ENCODE measurements around the gene LGALS3BP.
A peak's percentile ranks its signal among the peaks of the same experiment; 100 is the strongest.

The LGALS3BP gene

DNA sequence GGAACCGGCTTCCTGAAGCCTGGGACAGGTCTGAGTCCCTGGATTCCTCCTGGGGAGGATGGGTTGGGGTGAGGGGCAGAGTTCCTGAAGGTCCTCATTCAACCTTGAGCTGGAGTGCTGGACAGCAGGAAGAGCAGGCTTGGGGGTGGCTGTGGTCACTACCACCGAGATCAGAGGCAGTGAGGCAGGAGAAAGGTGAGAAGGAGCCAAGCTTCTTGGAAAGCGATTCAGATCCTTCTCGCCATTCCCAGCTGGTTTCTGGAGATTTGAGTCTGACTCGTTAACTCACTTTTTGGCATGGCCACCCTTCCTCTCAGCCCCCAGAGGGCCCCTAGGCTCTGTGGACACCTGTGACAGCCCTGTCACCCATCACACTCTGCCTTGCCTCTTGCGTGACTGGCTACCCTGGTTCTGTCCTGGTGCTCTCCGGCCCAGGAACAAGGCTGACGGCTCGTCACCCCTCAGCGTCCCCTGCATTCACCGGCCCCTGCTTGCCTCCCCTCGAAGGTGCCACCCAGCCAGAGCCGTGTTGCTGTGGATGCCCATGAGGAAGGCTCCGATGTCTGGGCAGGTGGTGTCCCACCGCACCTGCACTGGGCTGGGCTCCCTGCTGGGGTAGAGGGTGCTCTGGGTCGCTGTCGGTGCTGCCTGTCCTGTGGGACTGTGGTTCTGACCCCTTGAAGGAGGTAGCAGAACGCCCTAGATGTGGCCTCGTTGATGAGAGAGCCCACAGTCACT, 44.9 kb downstream of the LGALS3BP start:
- DNase-seq, result no peak

- DNase-seq, result peak; percentile 78
Observed at GRCh38 chr17:78933959-78934568, 45.7 kb downstream of the LGALS3BP start.

GRCh38 chr17:78933025-78933958, 46.4 kb downstream of the LGALS3BP start:
- DNase-seq, result no peak

DNA sequence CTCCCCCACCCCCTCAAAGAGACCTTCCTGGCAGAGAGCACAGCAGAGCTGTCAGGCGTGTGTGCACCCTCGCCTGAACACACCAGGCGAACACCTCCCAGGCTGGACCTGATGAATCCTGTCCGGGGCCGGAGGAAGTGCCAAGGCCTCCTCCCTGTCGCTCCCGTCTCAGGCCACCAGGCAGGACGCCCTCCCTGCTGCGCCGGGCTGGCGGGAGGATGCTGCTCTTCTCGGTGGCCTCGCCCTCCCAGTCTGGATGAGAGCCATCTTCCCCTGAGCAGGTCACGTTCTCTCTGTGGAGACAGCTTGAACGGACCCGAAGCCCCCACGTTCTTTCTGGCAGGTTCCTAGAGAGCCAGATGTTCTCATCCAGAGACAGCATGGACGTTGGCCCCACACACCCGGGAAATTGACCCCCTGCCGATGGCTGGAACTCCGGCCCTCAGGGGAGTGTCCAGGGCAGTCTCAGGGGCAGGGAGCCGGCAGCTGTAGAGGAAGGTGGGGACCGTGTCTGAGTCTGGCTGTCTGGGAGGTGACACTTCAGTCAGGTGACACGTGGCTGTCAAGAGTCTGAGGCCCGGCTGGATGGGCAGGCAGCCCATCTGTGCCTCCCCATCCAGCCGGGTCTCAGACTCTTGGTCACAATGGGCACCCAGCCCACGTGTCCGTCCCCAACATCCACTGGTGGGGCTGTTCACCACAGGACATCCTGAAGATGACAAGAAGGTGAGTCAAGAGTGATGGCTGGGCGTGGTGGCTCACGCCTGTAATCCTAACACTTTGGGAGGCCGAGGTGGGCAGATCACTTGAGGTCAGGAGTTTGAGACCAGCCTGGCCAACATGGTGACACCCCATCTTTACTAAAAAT, 49.6 kb downstream of the LGALS3BP start:
- DNase-seq, result peak; percentile 5

DNA sequence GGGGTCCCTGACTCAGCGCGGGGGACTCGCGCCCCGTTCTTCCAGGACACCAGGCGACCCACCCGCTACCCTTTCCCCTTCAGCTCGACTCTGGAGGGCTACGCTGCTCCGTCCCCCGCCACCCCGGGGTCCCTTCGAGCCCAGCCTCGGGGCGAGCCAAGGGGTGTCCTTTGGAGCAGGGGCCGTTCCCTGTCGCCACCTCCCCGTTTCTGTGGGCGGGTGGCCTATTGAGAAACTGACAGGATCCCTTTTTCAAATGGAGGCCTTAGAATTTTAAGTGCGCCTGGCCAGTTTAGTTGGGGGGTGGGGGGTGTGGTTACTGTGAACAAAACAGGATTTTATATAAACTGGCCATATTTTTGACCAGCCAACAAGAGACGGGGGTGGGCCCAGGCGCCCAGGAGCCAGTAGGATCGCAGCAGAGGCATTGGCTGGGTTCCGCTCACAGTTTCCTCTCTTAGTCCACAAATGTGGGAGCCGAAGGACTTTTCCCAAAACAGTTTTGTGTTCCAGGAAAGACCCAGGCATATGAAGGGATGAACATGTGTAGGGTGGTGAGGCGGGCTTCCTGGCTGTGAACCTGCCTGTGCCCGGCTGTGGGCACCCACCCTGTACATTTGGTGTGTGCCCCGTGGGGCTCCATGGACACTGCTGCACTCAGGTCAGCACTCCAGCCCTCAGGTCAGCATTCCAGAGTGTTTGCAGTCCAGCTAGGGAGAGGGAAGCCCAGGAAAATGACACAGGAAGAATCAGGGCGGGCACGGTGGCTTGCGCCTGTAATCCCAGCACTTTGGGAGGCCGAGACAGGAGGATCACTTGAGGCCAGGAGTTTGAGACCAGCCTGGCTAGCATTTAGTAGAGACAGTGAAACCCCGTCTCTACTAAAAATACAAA, 53.8 kb downstream of the LGALS3BP start:
- DNase-seq, result no peak

DNA sequence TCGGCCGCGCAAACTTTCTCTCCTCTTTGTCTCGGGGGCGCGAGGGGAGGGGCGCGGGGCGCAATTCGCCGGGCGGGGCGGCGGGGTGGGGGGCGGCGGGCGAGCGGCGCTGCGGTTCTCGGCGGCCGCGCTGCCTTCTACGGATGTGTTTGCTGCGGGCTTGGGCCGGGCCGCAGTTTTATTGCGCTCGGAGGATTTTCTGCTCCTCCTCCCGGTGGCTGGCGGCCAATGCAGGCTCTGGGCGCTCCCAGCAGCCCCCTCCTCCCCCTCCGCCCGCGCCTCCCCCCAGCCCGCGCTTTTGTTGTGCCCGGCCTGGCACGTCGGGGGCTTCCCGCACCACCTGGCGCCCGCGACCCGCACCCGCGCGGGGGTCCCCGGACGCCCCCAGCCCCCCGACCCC, 54.5 kb downstream of the LGALS3BP start, which contains the start of gene TIMP2:
TIMP2 (minus strand) TSS at position 154 of the 400 bp plus-strand sequence. CDS start 299 bp downstream, outside the sequence.
- peak; percentile 84 for DNase-seq

GRCh38 chr17:78924481-78925151, 55.1 kb downstream of the LGALS3BP start:
- no peak for DNase-seq

DNA sequence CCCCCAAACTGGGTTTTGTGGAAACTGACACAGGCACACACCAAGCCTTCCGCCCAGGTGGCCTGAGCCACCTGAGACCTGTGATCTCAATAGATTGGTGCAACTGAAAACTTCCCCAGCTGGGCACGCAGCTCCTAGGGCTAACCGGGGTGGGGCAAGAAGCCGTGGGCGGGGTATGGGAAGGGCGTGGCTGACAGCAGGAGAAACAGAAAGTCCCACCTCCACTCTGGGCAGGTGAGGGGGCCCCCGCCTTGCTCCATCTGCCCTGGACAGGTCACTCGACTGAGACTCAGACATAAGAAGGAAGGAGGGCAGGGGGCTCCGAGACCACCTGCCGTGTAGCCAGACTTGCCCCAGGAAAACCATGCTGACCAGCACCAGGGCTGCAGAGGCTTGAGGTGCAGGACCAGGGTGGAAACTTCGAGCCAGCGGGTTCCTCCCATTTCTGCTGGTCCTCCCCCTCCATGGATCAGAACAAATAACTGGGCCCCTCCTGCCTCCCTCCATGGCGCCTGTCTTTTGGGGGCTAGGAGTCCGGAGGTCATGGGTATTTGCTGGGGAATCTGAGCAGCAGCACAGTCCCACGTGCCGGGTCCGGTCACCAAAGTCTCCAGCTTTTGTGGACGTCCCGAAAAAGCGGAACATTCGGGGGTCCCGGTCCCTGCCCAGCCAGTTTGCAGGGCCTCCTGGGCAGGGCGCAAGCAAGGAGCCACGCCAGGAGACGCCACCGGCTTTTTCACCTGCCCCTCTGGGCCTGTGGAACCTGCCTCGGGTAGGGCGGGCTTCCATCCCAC, 55.9 kb downstream of the LGALS3BP start:
- DNase-seq, result no peak

DNA sequence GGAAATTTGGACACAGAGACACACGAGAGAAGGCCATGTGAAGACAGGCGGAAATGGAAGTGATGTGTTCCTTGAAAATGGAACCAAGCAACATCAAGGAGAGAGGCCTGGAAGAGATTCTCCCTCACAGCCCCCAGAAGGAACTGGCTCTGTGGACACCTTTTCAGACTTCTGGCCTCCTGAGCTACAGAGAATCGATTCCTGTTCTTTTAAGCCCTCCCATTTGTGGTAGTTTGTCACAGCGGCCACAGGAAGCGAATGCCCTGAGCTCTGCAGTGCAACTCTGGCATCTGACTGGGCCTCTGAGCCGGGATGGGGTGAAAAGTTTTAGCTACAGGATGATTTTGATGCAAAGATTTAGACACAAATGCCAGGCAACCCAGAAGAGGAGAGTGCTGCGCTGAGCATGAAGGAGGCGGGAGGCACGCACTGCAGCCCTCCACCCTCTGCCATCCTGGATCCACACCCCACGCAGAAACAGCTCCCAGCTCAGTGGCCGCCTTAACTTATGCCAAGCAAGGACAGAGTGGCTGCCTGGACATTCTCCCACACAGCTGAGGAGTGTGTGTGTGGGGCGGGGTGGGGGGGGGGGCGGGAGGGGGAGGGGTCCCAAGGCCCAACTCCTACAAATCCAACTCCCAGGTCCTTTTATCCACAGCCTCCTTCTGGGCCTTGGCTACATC, 56.8 kb downstream of the LGALS3BP start:
- DNase-seq, result no peak

DNA sequence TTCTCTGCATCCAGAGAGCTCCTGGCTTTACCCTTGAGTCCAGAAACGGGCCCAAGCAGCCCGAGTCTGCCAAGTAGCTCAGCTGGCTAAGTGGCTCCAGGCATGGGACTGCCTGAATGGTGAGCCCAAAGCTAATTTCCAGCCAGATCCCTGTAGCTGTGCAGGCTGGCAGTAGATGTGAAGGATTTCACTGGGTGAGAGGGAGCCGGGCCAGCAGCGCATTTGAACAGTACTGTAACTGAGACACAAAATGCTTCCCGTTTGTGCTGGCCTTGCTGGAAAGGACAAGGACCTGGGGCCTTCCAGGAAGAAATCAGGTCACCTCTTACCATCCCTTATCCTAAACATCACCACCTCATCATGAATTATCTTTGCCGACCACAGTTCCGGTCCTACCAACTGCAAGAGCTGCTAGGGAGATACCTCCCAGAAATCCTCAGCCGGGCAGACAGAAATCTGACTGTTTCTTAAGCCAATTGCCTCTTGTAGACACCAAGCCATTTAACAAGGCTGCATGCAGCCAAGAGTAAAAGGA, 58.2 kb downstream of the LGALS3BP start:
- no peak for DNase-seq

Data from NCI-H1092 treated with DMSO at 0.1 percent for 48 hours (cell line).